HepG2 (cell line): Measurements from ENCODE around the gene C1D. TPM values are rescaled to one million over a fixed set of nuclear protein-coding genes. Genes with fewer than 3 reads are reported as not detected.

Experiments
- ATAC-seq: fragments of 200-7000 bp; cut with Tn5 transposase; 3 replicates; pipeline ENCODE4 v1.9.1; 2020; ENCODE audit warnings: mild to moderate bottlenecking, moderate library complexity
- Bru-seq: library from RNA; stranded (reverse); fragments of 400-500 nt; gene quantifications from one replicate; lab custom pipeline; 2021; lab: Mats Ljungman, UMichigan
- BruChase-seq, 2 experiments: library from RNA; stranded (reverse); fragments of 400-500 nt; gene quantifications; one replicate each; lab custom pipeline; 2021; lab: Mats Ljungman, UMichigan
- BruUV-seq: library from RNA; stranded (reverse); fragments of 400-500 nt; replicated peaks from 2 replicates; lab custom pipeline; 2021; lab: Mats Ljungman, UMichigan
- CTCF ChIA-PET: fragments of 300-600 bp; formaldehyde crosslinking; extraction: SDS; loops from one replicate; lab custom pipeline; 2021; ENCODE audit warnings: low total read pairs, inconsistent platforms, low intra/inter-chr PET ratio; lab: Yijun Ruan, JAX
- POLR2A ChIA-PET: fragments of 350-600 bp; sonication (Branson Sonifier 250); formaldehyde crosslinking; loops from one replicate; lab custom pipeline; 2020; ENCODE audit warnings: antibody characterized with exemption, inconsistent platforms; lab: Yijun Ruan, JAX
- DNase-seq: peaks from one replicate; pipeline ENCODE4 v3.0.0-alpha.2; 2015; ENCODE audit warnings: low spot score
- FAIRE-seq: peaks from 3 replicates; lab custom pipeline; 2011; peaks lifted over from hg19 to GRCh38; lab: Jason Lieb, UNC
- H2AFZ ChIP-seq: one replicate; pipeline ENCODE4 v1.6.1; 2011; ENCODE audit warnings: low read length, inconsistent platforms
- H3K27ac ChIP-seq: fragments of 300-600 bp; 3 replicates; pipeline ENCODE4 v1.8.0; 2011; ENCODE audit warnings: mixed run types, mild to moderate bottlenecking, mixed read lengths, low read length, inconsistent platforms; ENCODE audit not compliant: insufficient read depth; ENCODE audit errors: extremely low read length
- H3K27me3 ChIP-seq, 2 experiments: fragments of 200-600 bp in 1 of 2; 2 replicates in 1 of 2; 3 replicates in 1 of 2; pipeline versions ENCODE4 v1.6.0 to v1.8.0; 2011; ENCODE audit warnings: low read length in 2 of 2, mild to moderate bottlenecking in 2 of 2, moderate library complexity in 2 of 2, inconsistent platforms in 1 of 2; ENCODE audit not compliant: insufficient read depth in 2 of 2, control insufficient read depth in 1 of 2
- H3K36me3 ChIP-seq, 2 experiments: fragments of 200-600 bp in 1 of 2; replicated peaks in 1 of 2; 2 replicates in 1 of 2; 3 replicates in 1 of 2; pipeline versions ENCODE4 v1.5.1 to v1.8.0; 2011; ENCODE audit warnings: low read length in 2 of 2, inconsistent platforms in 1 of 2; ENCODE audit not compliant: insufficient read depth in 2 of 2, control insufficient read depth in 1 of 2
- H3K4me1 ChIP-seq: 2 replicates; pipeline ENCODE4 v1.5.1; 2012; ENCODE audit warnings: low read length, inconsistent platforms; ENCODE audit not compliant: insufficient read depth
- H3K4me2 ChIP-seq: 2 replicates; pipeline ENCODE4 v1.6.0; 2011; ENCODE audit warnings: low read depth, low read length, inconsistent platforms
- H3K4me3 ChIP-seq, 3 experiments: fragments of 200-600 bp in 1 of 3; sonication (generic), shearing (Covaris generic) in 1 of 3; replicated peaks in 1 of 3; 2 replicates each; pipeline ENCODE4 v1.5.1; 2011 to 2016; ENCODE audit warnings: low read length in 3 of 3, inconsistent platforms in 2 of 3, low read depth in 2 of 3, mild to moderate bottlenecking in 2 of 3, control low read depth in 1 of 3, mixed read lengths in 1 of 3; ENCODE audit not compliant: insufficient read depth in 1 of 3
- H3K79me2 ChIP-seq: one replicate; pipeline ENCODE4 v1.6.1; 2011; ENCODE audit warnings: low read length, inconsistent platforms; ENCODE audit not compliant: insufficient read depth
- H3K9ac ChIP-seq: 2 replicates; pipeline ENCODE4 v1.6.0; 2011; ENCODE audit warnings: mild to moderate bottlenecking, low read depth, low read length, inconsistent platforms; ENCODE audit not compliant: insufficient read depth
- H3K9me3 ChIP-seq: 2 replicates; pipeline ENCODE4 v1.5.1; 2012; ENCODE audit warnings: mild to moderate bottlenecking, low read length
- H4K20me1 ChIP-seq: 2 replicates; pipeline ENCODE4 v1.6.0; 2011; ENCODE audit warnings: inconsistent platforms, mild to moderate bottlenecking, low read length, moderate library complexity; ENCODE audit not compliant: insufficient read depth
- ARID2 ChIP-seq: sonication (generic); formaldehyde crosslinking; IDR thresholded peaks from 2 replicates; pipeline ENCODE4 v1.8.1; 2022; ENCODE audit warnings: mild to moderate bottlenecking, missing genetic modification reagents, borderline replicate concordance
- ATF4 ChIP-seq, 2 experiments: fragments of 450-650 bp in 1 of 2; sonication (generic) in 1 of 2; formaldehyde crosslinking; IDR thresholded peaks; 2 replicates each; pipeline versions ENCODE4 v1.5.0 to v1.8.0; 2020 to 2022; ENCODE audit warnings: mild to moderate bottlenecking in 1 of 2, missing genetic modification reagents in 1 of 2
- DPF2 ChIP-seq: sonication (generic); formaldehyde crosslinking; IDR thresholded peaks from 2 replicates; pipeline ENCODE4 v1.4.0; 2020; ENCODE audit warnings: mild to moderate bottlenecking, low read depth, missing genetic modification reagents, borderline replicate concordance
- GFI1 ChIP-seq: sonication (generic); formaldehyde crosslinking; IDR thresholded peaks from 2 replicates; pipeline ENCODE4 v1.5.0; 2020; ENCODE audit warnings: missing genetic modification reagents, mild to moderate bottlenecking, borderline replicate concordance
- LRRFIP1 ChIP-seq: sonication (generic); formaldehyde crosslinking; conservative IDR thresholded peaks from 2 replicates; pipeline ENCODE4 v1.4.0; 2020; ENCODE audit warnings: missing genetic modification reagents
- MEIS2 ChIP-seq: sonication (generic); formaldehyde crosslinking; IDR thresholded peaks from 2 replicates; pipeline ENCODE4 v1.9.0; 2021; ENCODE audit warnings: mild to moderate bottlenecking, missing genetic modification reagents
- PHF8 ChIP-seq: sonication (generic); formaldehyde crosslinking; IDR thresholded peaks from 2 replicates; pipeline ENCODE4 v1.5.0; 2020; ENCODE audit warnings: missing genetic modification reagents
- TBX2 ChIP-seq: sonication (generic); formaldehyde crosslinking; IDR thresholded peaks from 2 replicates; pipeline ENCODE4 v1.5.0; 2020; ENCODE audit warnings: missing genetic modification reagents, mild to moderate bottlenecking, borderline replicate concordance
- ZBTB21 ChIP-seq: sonication (generic); formaldehyde crosslinking; IDR thresholded peaks from 2 replicates; pipeline ENCODE4 v1.4.0; 2020; ENCODE audit warnings: missing genetic modification reagents
- ZNF343 ChIP-seq: sonication (generic); formaldehyde crosslinking; IDR thresholded peaks from 2 replicates; pipeline ENCODE4 v1.4.0; 2020; ENCODE audit warnings: mild to moderate bottlenecking, missing genetic modification reagents
- ZSCAN22 ChIP-seq: sonication (generic); formaldehyde crosslinking; IDR thresholded peaks from 2 replicates; pipeline ENCODE4 v1.4.0; 2020; ENCODE audit warnings: mild to moderate bottlenecking, missing genetic modification reagents
- WGBS: methylation state at CpG from one replicate; pipeline ENCODE4 v1.1.6; 2017; ENCODE audit warnings: low lambda C conversion rate; 5-methylcytosine and 5-hydroxymethylcytosine counted together
- in situ Hi-C: cut with HindIII; loops from 2 replicates; pipeline ENCODE4 v1.10.0; 2017; ENCODE audit warnings: low pct_unique_long_range_greater_than_20kb; ENCODE audit not compliant: extremely low pct_ligation_motif_present
- intact Hi-C: fragments of 100-400 bp; cut with micrococcal nuclease; formaldehyde crosslinking; loops from one replicate; pipeline ENCODE4 v1.10.0; 2022; ENCODE audit not compliant: unreplicated experiment
- long read RNA-seq, 2 experiments: library from RNA in 1 of 2; library from polyadenylated mRNA in 1 of 2; stranded (forward) in 1 of 2; unstranded in 1 of 2; transcript quantifications; one replicate each; pipeline ENCODE4 v2.0.0, GENCODE V29; 2019 to 2022
- polyA minus RNA-seq, 3 experiments: library from RNA; depleted of rRNA, polyadenylated mRNA; stranded (reverse); fragments of >200 nt; gene quantifications; 2 replicates each; pipeline ENCODE4 v1.2.3, GENCODE V29; 2011; ENCODE audit warnings: low replicate concordance in 1 of 3
- polyA plus RNA-seq, 8 experiments: library from polyadenylated mRNA; depleted of rRNA in 3 of 8; stranded (reverse) in 7 of 8; unstranded in 1 of 8; fragments of >200 nt; fragmentation: Illumina TruSeq in 4 of 8; extraction: Trizol in 4 of 8; gene quantifications; 2 replicates each; pipeline versions ENCODE4 v1.2.1 to v1.2.3, GENCODE V29; 2011 to 2016; ENCODE audit warnings: low read depth in 4 of 8, missing spikeins in 1 of 8, mixed read lengths in 1 of 8; ENCODE audit not compliant: insufficient read depth in 1 of 8
- total RNA-seq, 5 experiments: library from RNA; depleted of rRNA; stranded (reverse); fragments of >200 nt; fragmentation: Illumina TruSeq; extraction: Trizol; gene quantifications; 2 replicates each; pipeline ENCODE4 v1.2.3, GENCODE V29; 2016; ENCODE audit warnings: low read depth in 1 of 5
- TF ChIP-seq, protein P1 (sequence below): sonication (generic); formaldehyde crosslinking; IDR thresholded peaks from 2 replicates; pipeline ENCODE4 v1.5.0; 2020; ENCODE audit warnings: missing genetic modification reagents, mild to moderate bottlenecking, borderline replicate concordance

The C1D gene, protein sequence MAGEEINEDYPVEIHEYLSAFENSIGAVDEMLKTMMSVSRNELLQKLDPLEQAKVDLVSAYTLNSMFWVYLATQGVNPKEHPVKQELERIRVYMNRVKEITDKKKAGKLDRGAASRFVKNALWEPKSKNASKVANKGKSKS
- total RNA-seq (2016; rRNA removed; fragmentation: Illumina TruSeq; extraction: Trizol) (42.5 and 43.5 TPM in 2 replicates), polyA plus RNA-seq (2011; rRNA removed) (23.5 and 38.1 TPM in 2 replicates), polyA minus RNA-seq (2011; rRNA and poly(A)+ RNA removed; ENCODE audit: low replicate concordance) (1.5 and 2.8 TPM in 2 replicates), Bru-seq, nascent RNA (percentile 93 among the genes with signal in this experiment), BruChase-seq, experiment 1, labeled RNA remaining after a 6-hour chase (percentile 86 among the genes with signal in this experiment), BruChase-seq, experiment 2, labeled RNA remaining after a 2-hour chase (percentile 88 among the genes with signal in this experiment)
- 9.7 and 11.2 TPM in 2 replicates for total RNA-seq (2016; cell fraction: cytosol; rRNA removed; fragmentation: Illumina TruSeq; extraction: Trizol; ENCODE audit: low read depth)
- total RNA-seq (2016; cell fraction: insoluble cytoplasmic fraction; rRNA removed; fragmentation: Illumina TruSeq; extraction: Trizol): 45.8 and 50.9 TPM in 2 replicates
- total RNA-seq (2016; cell fraction: membrane; rRNA removed; fragmentation: Illumina TruSeq; extraction: Trizol): 18.5 and 22.1 TPM in 2 replicates
- 22.4 and 23.6 TPM in 2 replicates for total RNA-seq (2016; cell fraction: nucleus; rRNA removed; fragmentation: Illumina TruSeq; extraction: Trizol)
- polyA plus RNA-seq (2011; cell fraction: cytosol; rRNA removed): 17.1 and 29.4 TPM in 2 replicates
- polyA plus RNA-seq (2011; cell fraction: nucleus; rRNA removed): 3.8 and 7.9 TPM in 2 replicates
- polyA plus RNA-seq (2012): 30.5 and 48.9 TPM in 2 replicates
- 11.3 and 12.3 TPM in 2 replicates for polyA plus RNA-seq (2016; cell fraction: cytosol; fragmentation: Illumina TruSeq; extraction: Trizol; ENCODE audit: low read depth)
- 52.8 and 67.5 TPM in 2 replicates for polyA plus RNA-seq (2016; cell fraction: insoluble cytoplasmic fraction; fragmentation: Illumina TruSeq; extraction: Trizol; ENCODE audit: low read depth)
- 18.1 and 20.8 TPM in 2 replicates for polyA plus RNA-seq (2016; cell fraction: membrane; fragmentation: Illumina TruSeq; extraction: Trizol; ENCODE audit: low read depth)
- polyA plus RNA-seq (2016; cell fraction: nucleus; fragmentation: Illumina TruSeq; extraction: Trizol; ENCODE audit: insufficient read depth, low read depth): 45.7 and 46.7 TPM in 2 replicates
- polyA minus RNA-seq (2011; cell fraction: cytosol; rRNA and poly(A)+ RNA removed): 8.8 and 10.2 TPM in 2 replicates
- 10.2 and 11.4 TPM in 2 replicates for polyA minus RNA-seq (2011; cell fraction: nucleus; rRNA and poly(A)+ RNA removed)
- long read RNA-seq, experiment 1, transcript C1D-201 (5 exons, 2,233 nt): minor isoform, 21 of 74 reads
- long read RNA-seq, experiment 1, transcript C1D-204 (5 exons, 736 nt): major isoform, 36 of 74 reads
- long read RNA-seq, experiment 1, partial matches to known transcripts: 7 of 74 reads
- long read RNA-seq, experiment 1, other reads (novel, unspliced or antisense): 10 of 74 reads
- long read RNA-seq, experiment 2, transcript C1D-204 (5 exons, 736 nt): major isoform, 11 of 49 reads
- long read RNA-seq, experiment 2, partial matches to known transcripts: 5 of 49 reads
- long read RNA-seq, experiment 2, other reads (novel, unspliced or antisense): 30 of 49 reads

GRCh38 chr2:68062680-68063387 lies at the start of gene C1D:
C1D (minus strand) TSS chr2:68063004; CDS start chr2:68047310, 15,694 bp downstream.
- H3K27me3 ChIP-seq: no peaks in the 10 kb centered on the region; a peak in 1 of 5 replicates
- H3K4me2 ChIP-seq: peak within 1 kb of the TSS; percentile 97
- peaks cover 38% of the 10 kb centered on the region for H3K4me1 ChIP-seq
- ATAC-seq (peak; percentile 94), DNase-seq (peak; percentile 87), FAIRE-seq (peak; percentile 32)
- H4K20me1 ChIP-seq: no peaks in the 10 kb centered on the region
- H3K9me3 ChIP-seq: no peaks in the 10 kb centered on the region
- ChIA-PET CTCF (interaction anchor here (0.5 kb wide), 1 partner anchor 666 kb away, joined by 3 read pairs; the partner anchor contains the start of gene ETAA1), POLR2A (interaction anchor here (0.7 to 2.3 kb wide), 9 partner anchors 8 to 1629 kb away, joined by 3 to 14 read pairs (median 3); partner anchors contain the start of genes PNO1 and PPP3R1)
- H3K9ac ChIP-seq: peak within 1 kb of the TSS; percentile 92
- peak within 1 kb of the TSS; percentile 79 to 100 (median 91) for H3K4me3 ChIP-seq
- under 1% methylated on average over 34 of the region's 34 CpGs for WGBS
- no TSS peak for BruUV-seq
- intact Hi-C loops: loop anchor here (5.0 kb wide), 1 partner anchor 189 kb away; the partner anchor contains the start of gene PPP3R1
- no peaks in the 10 kb centered on the region for H3K36me3 ChIP-seq
- in situ Hi-C loops: no loop called here
- H3K79me2 ChIP-seq: peaks cover 48% of the 10 kb centered on the region
- H2AFZ ChIP-seq: peak within 1 kb of the TSS; percentile 98
- H3K27ac ChIP-seq: peak within 1 kb of the TSS; percentile 86
- TF ChIP-seq ATF4 (CRISPR knock-in tag; IDR thresholded peaks at IDR 0.05): peak in 1 of 2 experiments; percentile 14; a peak in 1 of 4 replicates
- no peak for TF ChIP-seq ARID2 (CRISPR knock-in tag)
- no peak for TF ChIP-seq LRRFIP1
- TF ChIP-seq MEIS2 (CRISPR knock-in tag): peak; percentile 50; the same call in 1 of the 2 replicates
- TF ChIP-seq, protein P1, sequence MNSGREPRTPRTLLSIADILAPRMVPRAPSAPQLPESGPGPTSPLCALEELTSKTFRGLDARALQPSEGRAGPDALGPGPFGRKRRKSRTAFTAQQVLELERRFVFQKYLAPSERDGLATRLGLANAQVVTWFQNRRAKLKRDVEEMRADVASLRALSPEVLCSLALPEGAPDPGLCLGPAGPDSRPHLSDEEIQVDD (CRISPR knock-in tag): no peak
- TF ChIP-seq ZNF343: no peak
- TF ChIP-seq TBX2: peak; percentile 71
- peak; percentile 74; the same call in 1 of the 2 replicates for TF ChIP-seq ZBTB21 (CRISPR knock-in tag)
- TF ChIP-seq DPF2 (CRISPR knock-in tag): no peak
- TF ChIP-seq GFI1 (CRISPR knock-in tag): 0 out of 2 replicates have a peak, but pooled peaks have one; percentile 56
- no peak for TF ChIP-seq ZSCAN22 (CRISPR knock-in tag)
- TF ChIP-seq PHF8 (CRISPR knock-in tag): peak; percentile 85
